ENCODE results near the gene RABGAP1L. TPM values are rescaled to one million over a fixed set of nuclear protein-coding genes. Genes with fewer than 3 reads are reported as not detected.

Gene RABGAP1L
- total and polyA plus RNA-seq, 12 donors: 13.0 to 167 (median 109) TPM

- intact Hi-C loops (cut with DNase I): loop anchor here in 6 of 10 donors (5.0 to 10.0 kb wide), 4 partner anchors 130 to 292 kb away; partner anchors contain the start of genes RC3H1 (in 5 of the 6), GAS5 (in 1 of the 6) and ZBTB37 (in 1 of the 6)
- Histone ChIP-seq H3K9me3 (no peaks in the 10 kb centered on the region), H3K4me1 (peaks cover 0 to 35% (median 15%) of the 10 kb centered on the region in 9 donors), H3K27me3 (no peaks in the 10 kb centered on the region), H3K36me3 (no peaks in the 10 kb centered on the region), H3K27ac (no peak overlapping the region), H3K4me3 (no peak overlapping the region)
- no peak for ATAC-seq
- DNase-seq: no peak
- 78 to 91% methylated on average over 3 of the region's 3 CpGs for WGBS, 2 donors
- no peak for TF ChIP-seq CTCF (IDR thresholded peaks at IDR 0.05)
Measured at GRCh38 chr1:174157157-174157806, 2.0 kb upstream of the RABGAP1L start.

GRCh38 chr1:174158767-174159251 lies 511 bp upstream of the RABGAP1L start:
- Histone ChIP-seq H3K9me3 (no peaks in the 10 kb centered on the region), H3K4me1 (peaks cover 0 to 29% (median 15%) of the 10 kb centered on the region in 9 donors), H3K27ac (peak overlapping the region in 9 of 10 donors; percentile 80 to 96 (median 95)), H3K4me3 (peak overlapping the region; percentile 40 to 100 (median 92)), H3K27me3 (no peaks in the 10 kb centered on the region), H3K36me3 (no peaks in the 10 kb centered on the region)
- ATAC-seq (no peak), DNase-seq (no peak)
- intact Hi-C loops (cut with DNase I): loop anchor here in 6 of 10 donors (2.0 to 10.0 kb wide), 5 partner anchors 48 to 294 kb away; partner anchors contain the start of genes RC3H1 (in 5 of the 6), GAS5 (in 1 of the 6) and ZBTB37 (in 1 of the 6)
- TF ChIP-seq CTCF (IDR thresholded peaks at IDR 0.05): no peak
- WGBS, 2 donors: 3 to 4% methylated on average over 23 of the region's 23 CpGs

- DNase-seq (peak; percentile 52 to 58), ATAC-seq (peak; percentile 9 to 65 (median 50))
- no peaks in the 10 kb centered on the region for H3K9me3 ChIP-seq
- H3K27ac ChIP-seq: peak overlapping the region; percentile 68 to 96 (median 94)
- H3K4me3 ChIP-seq: peak overlapping the region; percentile 77 to 100 (median 92)
- TF ChIP-seq CTCF (IDR thresholded peaks at IDR 0.05): no peak
- H3K36me3 ChIP-seq: no peaks in the 10 kb centered on the region
- no peaks in the 10 kb centered on the region for H3K27me3 ChIP-seq
- H3K4me1 ChIP-seq: peaks cover 0 to 41% (median 22%) of the 10 kb centered on the region in 9 donors
- intact Hi-C loops (cut with DNase I): loop anchor here in 2 of 10 donors (5.0 kb wide), 2 partner anchors 47 to 57 kb away; no protein-coding TSS in a partner anchor
- WGBS, 2 donors: 1 to 2% methylated on average over 14 of the region's 14 CpGs
Measured at GRCh38 chr1:174160109-174160473, 771 bp downstream of the RABGAP1L start.

GRCh38 chr1:174160603-174161002 lies 1.3 kb downstream of the RABGAP1L start:
- Histone ChIP-seq H3K4me3 (peak overlapping the region; percentile 77 to 100 (median 92)), H3K9me3 (no peaks in the 10 kb centered on the region), H3K4me1 (peaks cover 0 to 46% (median 24%) of the 10 kb centered on the region in 9 donors), H3K36me3 (no peaks in the 10 kb centered on the region), H3K27ac (peak overlapping the region in 9 of 10 donors; percentile 68 to 96 (median 95)), H3K27me3 (no peaks in the 10 kb centered on the region)
- ATAC-seq: no peak
- no peak for DNase-seq
- WGBS, 2 donors: 69 to 71% methylated on average over 5 of the region's 5 CpGs
- no peak for TF ChIP-seq CTCF (IDR thresholded peaks at IDR 0.05)
- intact Hi-C loops (cut with DNase I): loop anchor here in 2 of 10 donors (5.0 kb wide), 2 partner anchors 47 to 57 kb away; no protein-coding TSS in a partner anchor
